HG02938 (cell line): ENCODE results near the gene DUSP1.

Experiments used
- ATAC-seq: cut with Tn5 transposase; IDR thresholded peaks from one replicate; pipeline ENCODE4 v1.9.1; 2021; ENCODE audit warnings: mild to moderate bottlenecking, moderate library complexity; ENCODE audit not compliant: unreplicated experiment

The DUSP1 gene

GRCh38 chr5:172782169-172783039, 11.4 kb upstream of the DUSP1 start:
- ATAC-seq = no peak

- ATAC-seq = no peak
These were observed 8.8 kb upstream of the DUSP1 start for GRCh38 chr5:172779691-172780341.

GRCh38 chr5:172777881-172778814, 7.2 kb upstream of the DUSP1 start:
- ATAC-seq = peak; percentile 15

GRCh38 chr5:172776235-172776594, 5.2 kb upstream of the DUSP1 start:
- ATAC-seq = no peak

- no peak for ATAC-seq
These were observed 4.6 kb upstream of the DUSP1 start for GRCh38 chr5:172775326-172776234.

- no peak for ATAC-seq
These were observed 3.7 kb upstream of the DUSP1 start for GRCh38 chr5:172774561-172775315.

GRCh38 chr5:172773481-172774469, 2.8 kb upstream of the DUSP1 start:
- ATAC-seq = no peak

GRCh38 chr5:172772112-172772906, 1.3 kb upstream of the DUSP1 start:
- ATAC-seq = peak; percentile 34

GRCh38 chr5:172771439-172772111, 580 bp upstream of the DUSP1 start:
- peak; percentile 9 for ATAC-seq

- no peak for ATAC-seq
These were observed 671 bp downstream of the DUSP1 start for GRCh38 chr5:172770374-172770674.

- no peak for ATAC-seq
These were observed 1.2 kb downstream of the DUSP1 start for GRCh38 chr5:172769616-172770373.

GRCh38 chr5:172769342-172769615, 1.7 kb downstream of the DUSP1 start:
- ATAC-seq = no peak

- no peak for ATAC-seq
These were observed 2.2 kb downstream of the DUSP1 start for GRCh38 chr5:172768573-172769341.

GRCh38 chr5:172768098-172768572, 2.9 kb downstream of the DUSP1 start:
- ATAC-seq = no peak

GRCh38 chr5:172766287-172767108, 4.5 kb downstream of the DUSP1 start:
- ATAC-seq = no peak
